OCI-LY7 (cell line): ENCODE data around the gene VWDE. TPM values are rescaled to one million over a fixed set of nuclear protein-coding genes. Genes with fewer than 3 reads are reported as not detected.

Source experiments
- BruUV-seq: library from RNA; stranded (reverse); fragments of 400-500 nt; replicated peaks from 2 replicates; lab custom pipeline; 2021; lab: Mats Ljungman, UMichigan
- CTCF ChIA-PET: fragments of 300-600 bp; sonication (Branson Sonifier 250); formaldehyde crosslinking; loops from one replicate; lab custom pipeline; 2022; ENCODE audit warnings: antibody characterized with exemption; ENCODE audit not compliant: unreplicated experiment; lab: Charles Lee
- POLR2A ChIA-PET: fragments of 300-600 bp; sonication (Branson Sonifier 250); formaldehyde crosslinking; loops from one replicate; lab custom pipeline; 2022; ENCODE audit warnings: antibody characterized with exemption; lab: Charles Lee
- DNase-seq: peaks from one replicate; pipeline ENCODE4 v3.0.0-alpha.2; 2015; ENCODE audit warnings: low spot score
- H2AFZ ChIP-seq: fragments of 200-600 bp; sonication (generic), shearing (Covaris generic); 2 replicates; pipeline ENCODE4 v1.6.1; 2014; ENCODE audit warnings: mild to moderate bottlenecking, antibody characterized with exemption, low read length, moderate library complexity
- H3K27ac ChIP-seq: fragments of 200-600 bp; sonication (generic); 2 replicates; pipeline ENCODE4 v1.5.1; 2014; ENCODE audit warnings: mixed run types, low read depth, mild to moderate bottlenecking, moderate library complexity, low read length, inconsistent platforms; ENCODE audit not compliant: poor library complexity, severe bottlenecking
- H3K36me3 ChIP-seq: fragments of 200-600 bp; sonication (generic); 2 replicates; pipeline ENCODE4 v1.6.1; 2014; ENCODE audit warnings: mild to moderate bottlenecking, antibody characterized with exemption, low read length, moderate library complexity, mixed read lengths; ENCODE audit not compliant: insufficient read depth
- H3K4me1 ChIP-seq: fragments of 200-600 bp; sonication (generic); 2 replicates; pipeline ENCODE4 v1.5.1; 2014; ENCODE audit warnings: mild to moderate bottlenecking, low read length; ENCODE audit not compliant: insufficient read depth, poor library complexity, severe bottlenecking
- H3K4me2 ChIP-seq: fragments of 200-600 bp; sonication (generic); 2 replicates; pipeline ENCODE4 v1.6.1; 2014; ENCODE audit warnings: mild to moderate bottlenecking, low read length
- H3K4me3 ChIP-seq: fragments of 200-600 bp; sonication (generic); 2 replicates; pipeline ENCODE4 v1.5.1; 2014; ENCODE audit warnings: mild to moderate bottlenecking, low read depth, low read length; ENCODE audit not compliant: poor library complexity, severe bottlenecking
- H3K79me2 ChIP-seq: fragments of 200-600 bp; sonication (generic); 2 replicates; pipeline ENCODE4 v1.6.1; 2016; ENCODE audit warnings: low read depth, mild to moderate bottlenecking, low read length, moderate library complexity, mixed read lengths; ENCODE audit not compliant: insufficient read depth
- H3K9me2 ChIP-seq: fragments of 200-600 bp; sonication (generic); 2 replicates; pipeline ENCODE4 v1.6.1; 2016; ENCODE audit warnings: mild to moderate bottlenecking, low read length, mixed read lengths; ENCODE audit not compliant: insufficient read depth
- H3K9me3 ChIP-seq: fragments of 200-600 bp; sonication (generic); 2 replicates; pipeline ENCODE4 v1.6.1; 2014; ENCODE audit warnings: mild to moderate bottlenecking, mixed run types, low read length, mixed read lengths
- H4K20me1 ChIP-seq: fragments of 200-600 bp; sonication (generic); 2 replicates; pipeline ENCODE4 v1.6.1; 2014; ENCODE audit warnings: mild to moderate bottlenecking, antibody characterized with exemption, low read length, moderate library complexity, mixed read lengths; ENCODE audit not compliant: insufficient read depth
- EZH2phosphoT487 ChIP-seq: fragments of 200-600 bp; sonication (generic); IDR thresholded peaks from 2 replicates; pipeline ENCODE4 v1.6.1; 2018; ENCODE audit warnings: low read depth, borderline replicate concordance, mild to moderate bottlenecking, mixed run types, antibody characterized with exemption, low read length, moderate library complexity, mixed read lengths
- intact Hi-C: fragments of 100-400 bp; cut with micrococcal nuclease; formaldehyde crosslinking; loops from one replicate; pipeline ENCODE4 v1.10.0; 2022; ENCODE audit not compliant: unreplicated experiment
- total RNA-seq, 2 experiments: library from RNA; depleted of rRNA in 1 of 2; stranded (reverse); fragments of >200 nt in 1 of 2; shearing (Covaris generic) in 1 of 2; gene quantifications; 2 replicates each; pipeline ENCODE4 v1.2.3, GENCODE V29; 2014 to 2022
- TF ChIP-seq, protein P1 (sequence below): fragments of 200-600 bp; sonication (generic); conservative IDR thresholded peaks from 2 replicates; pipeline ENCODE4 v1.5.1; 2014; ENCODE audit warnings: mild to moderate bottlenecking, antibody characterized with exemption, low read length, moderate library complexity, mixed read lengths

Gene VWDE
- total RNA-seq, 2 experiments from 2014 or later: not detected

DNA sequence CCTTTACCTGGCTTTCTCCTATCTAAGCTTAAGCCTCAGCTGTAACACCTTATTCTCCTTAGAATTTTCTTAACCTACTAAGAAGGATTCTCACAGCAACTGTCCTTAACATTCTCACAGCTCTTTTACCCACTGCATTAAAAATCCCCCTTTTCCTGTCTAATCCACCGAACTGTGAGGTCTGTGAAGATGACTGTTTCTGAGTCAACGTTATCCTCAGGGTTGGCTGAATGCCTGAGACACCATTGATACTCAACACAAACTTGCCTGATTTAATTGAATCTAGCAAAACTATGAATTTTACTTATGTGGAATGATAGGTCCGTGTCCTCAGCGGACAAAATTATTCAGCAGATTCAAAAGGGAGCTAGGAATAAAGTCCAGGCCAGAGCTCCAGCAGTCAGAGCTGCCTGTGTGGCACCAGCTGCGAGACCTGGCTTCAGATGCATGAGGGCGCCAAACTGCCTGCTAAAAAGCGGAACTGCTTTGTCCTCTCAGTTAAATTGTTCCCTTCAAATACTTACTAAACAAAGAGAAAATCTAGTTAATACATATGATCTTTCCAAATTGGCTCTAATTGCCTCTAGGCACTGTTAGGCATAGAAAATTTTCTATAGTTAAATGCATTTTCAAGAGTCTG lies 33.4 kb upstream of the VWDE start:
- Histone ChIP-seq H3K4me1 (no peaks in the 10 kb centered on the region), H3K27ac (no peak overlapping the region), H4K20me1 (no peaks in the 10 kb centered on the region), H3K79me2 (no peaks in the 10 kb centered on the region), H3K9me2 (no peaks in the 10 kb centered on the region), H3K36me3 (no peaks in the 10 kb centered on the region), H3K4me2 (no peak overlapping the region), H3K4me3 (no peak overlapping the region), H2AFZ (peak overlapping the region; percentile 14; the same call in 1 of the 2 replicates), H3K9me3 (no peaks in the 10 kb centered on the region)
- no peak for TF ChIP-seq EZH2phosphoT487
- TF ChIP-seq, protein P1, sequence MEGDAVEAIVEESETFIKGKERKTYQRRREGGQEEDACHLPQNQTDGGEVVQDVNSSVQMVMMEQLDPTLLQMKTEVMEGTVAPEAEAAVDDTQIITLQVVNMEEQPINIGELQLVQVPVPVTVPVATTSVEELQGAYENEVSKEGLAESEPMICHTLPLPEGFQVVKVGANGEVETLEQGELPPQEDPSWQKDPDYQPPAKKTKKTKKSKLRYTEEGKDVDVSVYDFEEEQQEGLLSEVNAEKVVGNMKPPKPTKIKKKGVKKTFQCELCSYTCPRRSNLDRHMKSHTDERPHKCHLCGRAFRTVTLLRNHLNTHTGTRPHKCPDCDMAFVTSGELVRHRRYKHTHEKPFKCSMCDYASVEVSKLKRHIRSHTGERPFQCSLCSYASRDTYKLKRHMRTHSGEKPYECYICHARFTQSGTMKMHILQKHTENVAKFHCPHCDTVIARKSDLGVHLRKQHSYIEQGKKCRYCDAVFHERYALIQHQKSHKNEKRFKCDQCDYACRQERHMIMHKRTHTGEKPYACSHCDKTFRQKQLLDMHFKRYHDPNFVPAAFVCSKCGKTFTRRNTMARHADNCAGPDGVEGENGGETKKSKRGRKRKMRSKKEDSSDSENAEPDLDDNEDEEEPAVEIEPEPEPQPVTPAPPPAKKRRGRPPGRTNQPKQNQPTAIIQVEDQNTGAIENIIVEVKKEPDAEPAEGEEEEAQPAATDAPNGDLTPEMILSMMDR: peak; percentile 56; the same call in 1 of the 2 replicates
- ChIA-PET POLR2A (interaction anchor here (0.6 to 1.5 kb wide), 2 partner anchors 21 to 1261 kb away, joined by 3 to 4 read pairs; no protein-coding TSS in a partner anchor), CTCF (no interaction called here)
- intact Hi-C loops: loop anchor here (10.0 kb wide), 1 partner anchor 58 kb away; no protein-coding TSS in a partner anchor
- BruUV-seq: no TSS peak
- peak; percentile 31 for DNase-seq

DNA sequence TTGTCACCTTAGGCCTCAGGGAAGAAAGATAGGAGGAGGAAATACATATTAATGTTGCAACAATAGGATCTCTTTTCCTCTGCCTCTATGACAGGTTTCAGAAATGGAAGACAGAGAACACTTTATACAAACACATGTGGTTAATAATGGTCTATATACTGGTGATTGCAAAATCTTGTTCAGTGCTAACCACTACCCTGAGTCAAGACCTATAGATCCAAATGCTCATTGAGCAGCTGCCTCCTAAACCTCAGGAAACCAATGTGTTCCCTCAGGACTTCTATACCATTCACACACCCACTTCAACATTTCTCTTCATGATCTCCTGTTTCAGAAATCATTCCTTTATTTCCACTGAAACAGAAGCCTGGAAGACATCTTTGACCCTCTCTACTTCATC lies 32.5 kb upstream of the VWDE start:
- Histone ChIP-seq H2AFZ (no peak overlapping the region), H3K4me2 (no peak overlapping the region)
- BruUV-seq: no TSS peak

More for the DNA sequence above, 32.5 kb upstream of the VWDE start:
- CTCF ChIA-PET: no interaction called here
- no peak overlapping the region for H3K4me3 ChIP-seq
- no peaks in the 10 kb centered on the region for H4K20me1 ChIP-seq
- H3K9me3 ChIP-seq: no peaks in the 10 kb centered on the region
- no peak overlapping the region for H3K27ac ChIP-seq
- no peaks in the 10 kb centered on the region for H3K9me2 ChIP-seq
- no peaks in the 10 kb centered on the region for H3K79me2 ChIP-seq
- POLR2A ChIA-PET: no interaction called here
- intact Hi-C loops: loop anchor here (10.0 kb wide), 1 partner anchor 59 kb away; no protein-coding TSS in a partner anchor
- DNase-seq: no peak
- no peaks in the 10 kb centered on the region for H3K36me3 ChIP-seq
- TF ChIP-seq, protein P1: no peak
- no peaks in the 10 kb centered on the region for H3K4me1 ChIP-seq
